Activated CD8-positive, alpha-beta memory T cell treated with anti-CD3 and anti-CD28 coated beads, Interleukin-2, amount 10 ng/mL, durations not matched to agents 7 days and 5 days (primary cell): ENCODE data around the gene AP3S2. TPM values are rescaled to one million over a fixed set of nuclear protein-coding genes. Genes with fewer than 3 reads are reported as not detected.
"Not testable (repeated sequence)": the region's sequence is repeated elsewhere in the genome, so short reads cannot be mapped to it uniquely, and the experiment has no call there.

ENCODE experiments used
- ATAC-seq: fragments of 150-1000 bp; cut with Tn5 transposase; one replicate; pipeline ENCODE4 v1.10.0; 2021; ENCODE audit warnings: moderate library complexity
- CTCF ChIA-PET: fragments of 350-600 bp; sonication (Branson Sonifier 250); formaldehyde crosslinking; loops from one replicate; lab custom pipeline; 2021; ENCODE audit warnings: antibody characterized with exemption; lab: Charles Lee
- DNase-seq: peaks from one replicate; pipeline ENCODE4 v3.0.0-alpha.2; 2020
- H3K27ac Mint-ChIP-seq: one replicate; pipeline ENCODE4 v1.8.0; 2021; ENCODE audit warnings: mild to moderate bottlenecking, mixed read lengths
- H3K27me3 Mint-ChIP-seq: one replicate; pipeline ENCODE4 v1.8.0; 2021; ENCODE audit warnings: mixed read lengths
- H3K36me3 Mint-ChIP-seq: one replicate; pipeline ENCODE4 v1.8.0; 2021; ENCODE audit warnings: mild to moderate bottlenecking, mixed read lengths
- H3K4me1 Mint-ChIP-seq: one replicate; pipeline ENCODE4 v1.8.0; 2021; ENCODE audit warnings: mixed read lengths
- H3K4me3 Mint-ChIP-seq: one replicate; pipeline ENCODE4 v1.8.0; 2021; ENCODE audit warnings: mild to moderate bottlenecking, moderate library complexity, mixed read lengths
- H3K9me3 Mint-ChIP-seq: one replicate; pipeline ENCODE4 v1.8.0; 2022; ENCODE audit warnings: low read depth, mixed read lengths
- microRNA-seq: library from miRNA; unstranded; fragments of <30 nt; microRNA quantifications from one replicate; pipeline ENCODE4 v1.2.0, GENCODE V29; 2022
- total RNA-seq, 2 experiments: library from RNA; stranded (reverse); gene quantifications; one replicate each; pipeline ENCODE4 v1.2.3, GENCODE V29; 2021

The AP3S2 gene
- total RNA-seq, 2 experiments from 2014 or later, result 22.2 to 26.5 TPM

GRCh38 chr15:89785774-89786140 lies 108.0 kb downstream of the AP3S2 start:
- Mint-ChIP-seq H3K4me1 (peaks cover 10% of the 10 kb centered on the region), H3K27me3 (peaks cover 17% of the 10 kb centered on the region), H3K9me3 (peaks cover 4% of the 10 kb centered on the region), H3K4me3 (no peak overlapping the region), H3K27ac (no peak overlapping the region), H3K36me3 (peaks cover 3% of the 10 kb centered on the region)
- DNase-seq, result no peak
- no peak for ATAC-seq
- CTCF ChIA-PET, result no interaction called here

- H3K4me3 Mint-ChIP-seq, result no peak overlapping the region
Observed at GRCh38 chr15:89785064-89785773, 108.6 kb downstream of the AP3S2 start.

GRCh38 chr15:89784686-89784960 lies 109.2 kb downstream of the AP3S2 start:
- ATAC-seq (no peak), DNase-seq (no peak)
- no peak overlapping the region for H3K27ac Mint-ChIP-seq
- CTCF ChIA-PET, result no interaction called here
- peaks cover 4% of the 10 kb centered on the region for H3K9me3 Mint-ChIP-seq
- peaks cover 3% of the 10 kb centered on the region for H3K36me3 Mint-ChIP-seq
- H3K27me3 Mint-ChIP-seq, result peaks cover 17% of the 10 kb centered on the region
- peaks cover 15% of the 10 kb centered on the region for H3K4me1 Mint-ChIP-seq
- H3K4me3 Mint-ChIP-seq, result no peak overlapping the region

More at GRCh38 chr15:89785064-89785773, 108.6 kb downstream of the AP3S2 start:
- DNase-seq (no peak), ATAC-seq (no peak)
- Mint-ChIP-seq H3K4me1 (peaks cover 15% of the 10 kb centered on the region), H3K36me3 (peaks cover 3% of the 10 kb centered on the region), H3K27ac (no peak overlapping the region), H3K9me3 (peaks cover 4% of the 10 kb centered on the region), H3K27me3 (peaks cover 17% of the 10 kb centered on the region)
- CTCF ChIA-PET, result no interaction called here

- CTCF ChIA-PET, result interaction anchor here (1.3 kb wide), 1 partner anchor 44 kb away, joined by 4 read pairs; no protein-coding TSS in a partner anchor
- ATAC-seq, result no peak
- DNase-seq, result no peak
Observed at GRCh38 chr15:89783861-89784685, 109.7 kb downstream of the AP3S2 start.

GRCh38 chr15:89783111-89783860 lies 110.5 kb downstream of the AP3S2 start:
- ATAC-seq, result no peak
- Mint-ChIP-seq H3K27me3 (peaks cover 22% of the 10 kb centered on the region), H3K9me3 (peaks cover 4% of the 10 kb centered on the region), H3K27ac (no peak overlapping the region), H3K4me1 (peaks cover 17% of the 10 kb centered on the region), H3K36me3 (peaks cover 3% of the 10 kb centered on the region), H3K4me3 (no peak overlapping the region)
- CTCF ChIA-PET, result interaction anchor here (1.2 to 1.3 kb wide), 2 partner anchors 43 to 92 kb away, joined by 4 to 6 read pairs; no protein-coding TSS in a partner anchor
- no peak for DNase-seq

More at GRCh38 chr15:89783861-89784685, 109.7 kb downstream of the AP3S2 start:
- Mint-ChIP-seq H3K27ac (no peak overlapping the region), H3K27me3 (peaks cover 20% of the 10 kb centered on the region), H3K4me3 (no peak overlapping the region), H3K9me3 (peaks cover 4% of the 10 kb centered on the region), H3K4me1 (peaks cover 17% of the 10 kb centered on the region), H3K36me3 (peaks cover 3% of the 10 kb centered on the region)

- H3K27ac Mint-ChIP-seq, DNase-seq, H3K36me3 Mint-ChIP-seq, H3K9me3 Mint-ChIP-seq, H3K4me3 Mint-ChIP-seq, ATAC-seq: not testable (repeated sequence)
- H3K27me3 Mint-ChIP-seq, result peaks cover 16% of the 10 kb centered on the region
- peaks cover 17% of the 10 kb centered on the region for H3K4me1 Mint-ChIP-seq
- CTCF ChIA-PET, result interaction anchor here (1.2 to 1.3 kb wide), 2 partner anchors 42 to 92 kb away, joined by 4 to 6 read pairs; no protein-coding TSS in a partner anchor
Observed at GRCh38 chr15:89782619-89782950, 111.2 kb downstream of the AP3S2 start.

- H3K4me1 Mint-ChIP-seq, result peaks cover 17% of the 10 kb centered on the region
- H3K4me3 Mint-ChIP-seq, result no peak overlapping the region
- no peaks in the 10 kb centered on the region for H3K36me3 Mint-ChIP-seq
- CTCF ChIA-PET, result interaction anchor here (0.8 kb wide), 1 partner anchor 9 kb away, joined by 3 read pairs; no protein-coding TSS in a partner anchor
- peaks cover 20% of the 10 kb centered on the region for H3K27me3 Mint-ChIP-seq
- no peak overlapping the region for H3K27ac Mint-ChIP-seq
- DNase-seq (no peak), ATAC-seq (no peak)
- H3K9me3 Mint-ChIP-seq, result no peaks in the 10 kb centered on the region
Observed at GRCh38 chr15:89781891-89782618, 111.7 kb downstream of the AP3S2 start.

- no peaks in the 10 kb centered on the region for H3K9me3 Mint-ChIP-seq
- peaks cover 21% of the 10 kb centered on the region for H3K27me3 Mint-ChIP-seq
- H3K4me3 Mint-ChIP-seq, result no peak overlapping the region
- no peaks in the 10 kb centered on the region for H3K36me3 Mint-ChIP-seq
- DNase-seq (no peak), ATAC-seq (peak; percentile 45)
- no peak overlapping the region for H3K27ac Mint-ChIP-seq
- CTCF ChIA-PET, result interaction anchor here (0.8 to 1.0 kb wide), 2 partner anchors 8 to 19 kb away, joined by 3 to 4 read pairs; no protein-coding TSS in a partner anchor
- peaks cover 17% of the 10 kb centered on the region for H3K4me1 Mint-ChIP-seq
Observed at GRCh38 chr15:89781055-89781454, 112.7 kb downstream of the AP3S2 start.

- DNase-seq (no peak), ATAC-seq (peak; percentile 4)
- peaks cover 17% of the 10 kb centered on the region for H3K4me1 Mint-ChIP-seq
- no peaks in the 10 kb centered on the region for H3K36me3 Mint-ChIP-seq
- peak overlapping the region; percentile 2 for H3K27ac Mint-ChIP-seq
- H3K4me3 Mint-ChIP-seq, result no peak overlapping the region
- no peaks in the 10 kb centered on the region for H3K9me3 Mint-ChIP-seq
- peaks cover 17% of the 10 kb centered on the region for H3K27me3 Mint-ChIP-seq
- CTCF ChIA-PET, result interaction anchor here (1.0 kb wide), 1 partner anchor 19 kb away, joined by 4 read pairs; no protein-coding TSS in a partner anchor
Observed at GRCh38 chr15:89780601-89781000, 113.2 kb downstream of the AP3S2 start.

Small RNA genes lying within 50 kb of the gene (microRNA-seq; reads per million reads assigned to microRNA genes)
- gene MIR5009 (not detected), gene MIR5094 (not detected)

Other genes with a start within 250 kb of the AP3S2 start
- gene KIF7, start 238.5 kb downstream of the AP3S2 start, total RNA-seq, result 1 to 10 TPM in 1 of 2 experiments, under 1 TPM in 1; 0.55 to 2.5 TPM
- under 1 TPM in 1 of 2 experiments, not detected in 1; 0.12 TPM for gene PLIN1, start 214.6 kb downstream of the AP3S2 start, total RNA-seq
- gene PEX11A, start 203.2 kb downstream of the AP3S2 start, total RNA-seq, result 1 to 10 TPM; 1.6 to 2.2 TPM
- gene WDR93, start 203.2 kb downstream of the AP3S2 start, total RNA-seq, result not detected
- 1 to 10 TPM; 3.1 to 5.1 TPM for gene MESP1, start 142.7 kb downstream of the AP3S2 start, total RNA-seq
- not detected for gene MESP2, start 117.7 kb downstream of the AP3S2 start, total RNA-seq
- under 1 TPM; 0.68 to 0.76 TPM for gene ANPEP, start 79.1 kb downstream of the AP3S2 start, total RNA-seq
- gene ARPIN, start 19.0 kb upstream of the AP3S2 start, total RNA-seq, result not detected
- 10 to 100 TPM; 14.1 to 16.6 TPM for gene ZNF710, start 107.3 kb upstream of the AP3S2 start, total RNA-seq
- 100 to 1,000 TPM; 196 to 293 TPM for gene IDH2, start 208.5 kb upstream of the AP3S2 start, total RNA-seq